Measurements from ENCODE around the gene NECTIN2. TPM values are rescaled to one million over a fixed set of nuclear protein-coding genes. Genes with fewer than 3 reads are reported as not detected.
"Not testable (repeated sequence)": the region's sequence is repeated elsewhere in the genome, so short reads cannot be mapped to it uniquely, and the experiment has no call there.

Gene NECTIN2
- total RNA-seq, 4 donors from 2014 or later = 75.2 to 91.1 (median 82.4) TPM

GRCh38 chr19:44883922-44884321 lies 37.8 kb downstream of the NECTIN2 start:
- TF ChIP-seq POLR2A (IDR thresholded peaks at IDR 0.05) = no peak
- no peak for TF ChIP-seq CTCF (IDR thresholded peaks at IDR 0.05)
- H3K4me3 ChIP-seq (ENCODE audit: low read depth, poor library complexity, severe bottlenecking) = no peak overlapping the region
- intact Hi-C loops (cut with DNase I; ENCODE audit: low total_unique reads) = no loop called here
- no peak for DNase-seq (ENCODE audit: low spot score in 2 of 2)
- 86 to 89% methylated on average over 5 of the region's 5 CpGs for WGBS, 2 donors

- DNase-seq (ENCODE audit: low spot score in 2 of 2) = no peak
- no peak overlapping the region for H3K4me3 ChIP-seq (ENCODE audit: low read depth, poor library complexity, severe bottlenecking)
- intact Hi-C loops (cut with DNase I; ENCODE audit: low total_unique reads) = no loop called here
- 91 to 92% methylated on average over 4 of the region's 4 CpGs for WGBS, 2 donors
- no peak for TF ChIP-seq CTCF (IDR thresholded peaks at IDR 0.05)
- TF ChIP-seq POLR2A (IDR thresholded peaks at IDR 0.05) = no peak
Measured at GRCh38 chr19:44884566-44884965, 38.5 kb downstream of the NECTIN2 start.

- H3K4me3 ChIP-seq (ENCODE audit: low read depth, poor library complexity, severe bottlenecking) = no peak overlapping the region
- intact Hi-C loops (cut with DNase I; ENCODE audit: low total_unique reads) = no loop called here
- 86 to 90% methylated on average over 6 of the region's 6 CpGs for WGBS, 2 donors
- no peak for DNase-seq (ENCODE audit: low spot score in 2 of 2)
- TF ChIP-seq CTCF (IDR thresholded peaks at IDR 0.05) (no peak), POLR2A (IDR thresholded peaks at IDR 0.05) (no peak)
Measured at GRCh38 chr19:44886141-44886540, 40.0 kb downstream of the NECTIN2 start.

GRCh38 chr19:44887648-44888047 lies 41.6 kb downstream of the NECTIN2 start:
- DNase-seq (ENCODE audit: low spot score in 2 of 2) = no peak
- intact Hi-C loops (cut with DNase I; ENCODE audit: low total_unique reads) = no loop called here
- no peak overlapping the region for H3K4me3 ChIP-seq (ENCODE audit: low read depth, poor library complexity, severe bottlenecking)
- TF ChIP-seq POLR2A (IDR thresholded peaks at IDR 0.05) (no peak), CTCF (IDR thresholded peaks at IDR 0.05) (no peak)
- 81 to 84% methylated on average over 4 of the region's 4 CpGs for WGBS, 2 donors

DNA sequence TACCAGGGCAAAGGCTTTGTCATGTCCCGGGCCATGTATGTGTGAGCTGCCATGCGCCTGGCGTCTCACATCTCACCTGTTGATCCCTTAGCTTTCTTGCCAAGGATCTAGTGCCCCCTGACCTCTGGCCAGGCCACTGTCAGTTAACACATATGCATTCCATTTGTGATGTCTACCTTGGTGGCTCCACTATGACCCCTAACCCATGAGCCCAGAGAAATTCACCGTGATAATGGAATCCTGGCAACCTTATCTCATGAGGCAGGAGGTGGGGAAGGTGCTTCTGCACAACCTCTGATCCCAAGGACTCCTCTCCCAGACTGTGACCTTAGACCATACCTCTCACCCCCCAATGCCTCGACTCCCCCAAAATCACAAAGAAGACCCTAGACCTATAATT lies 42.2 kb downstream of the NECTIN2 start:
- WGBS, 2 donors = 88 to 93% methylated on average over 4 of the region's 5 CpGs
- H3K4me3 ChIP-seq (ENCODE audit: low read depth, poor library complexity, severe bottlenecking); DNase-seq (ENCODE audit: low spot score in 2 of 2); intact Hi-C loops (cut with DNase I; ENCODE audit: low total_unique reads): not testable (repeated sequence)

DNA sequence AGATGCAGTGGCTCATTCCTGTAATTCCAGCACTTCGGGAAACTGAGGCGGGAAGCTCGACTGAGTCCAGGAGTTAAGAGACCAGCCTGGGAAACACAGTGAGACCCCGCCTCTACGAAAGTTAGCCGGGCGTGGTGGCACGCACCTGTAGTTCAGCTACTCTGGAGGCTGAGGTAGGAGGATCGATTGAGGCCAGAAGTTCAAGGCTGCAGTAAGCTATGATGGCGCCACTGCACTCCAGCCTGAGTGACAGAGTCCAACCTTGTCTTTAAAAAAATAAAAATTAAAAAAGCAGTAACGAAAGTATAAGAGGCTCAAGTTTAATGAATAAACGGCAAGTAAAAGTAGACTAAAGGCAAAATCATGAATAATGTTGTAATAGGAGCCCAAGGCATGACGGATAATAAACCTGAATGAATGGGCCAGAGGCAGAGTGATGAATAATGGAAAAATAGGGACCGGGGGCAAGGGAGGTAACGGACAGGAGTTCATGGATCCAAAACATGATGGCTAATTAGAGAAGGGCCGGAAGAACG lies 43.8 kb downstream of the NECTIN2 start:
- WGBS, 2 donors = 51 to 55% methylated on average over 17 of the region's 17 CpGs
- intact Hi-C loops (cut with DNase I; ENCODE audit: low total_unique reads) = no loop called here
- H3K4me3 ChIP-seq (ENCODE audit: low read depth, poor library complexity, severe bottlenecking) = peak overlapping the region; percentile 20
- TF ChIP-seq POLR2A (IDR thresholded peaks at IDR 0.05) (no peak), CTCF (IDR thresholded peaks at IDR 0.05) (no peak)
- DNase-seq (ENCODE audit: low spot score in 2 of 2) = no peak
